GM19328 (cell line): Measurements from ENCODE around the gene JTB.
"Not testable (repeated sequence)": the region's sequence is repeated elsewhere in the genome, so short reads cannot be mapped to it uniquely, and the experiment has no call there.

Source experiments
- ATAC-seq: cut with Tn5 transposase; IDR thresholded peaks from one replicate; pipeline ENCODE4 v1.9.1; 2021; ENCODE audit warnings: mild to moderate bottlenecking, moderate library complexity; ENCODE audit not compliant: unreplicated experiment

Gene JTB

DNA sequence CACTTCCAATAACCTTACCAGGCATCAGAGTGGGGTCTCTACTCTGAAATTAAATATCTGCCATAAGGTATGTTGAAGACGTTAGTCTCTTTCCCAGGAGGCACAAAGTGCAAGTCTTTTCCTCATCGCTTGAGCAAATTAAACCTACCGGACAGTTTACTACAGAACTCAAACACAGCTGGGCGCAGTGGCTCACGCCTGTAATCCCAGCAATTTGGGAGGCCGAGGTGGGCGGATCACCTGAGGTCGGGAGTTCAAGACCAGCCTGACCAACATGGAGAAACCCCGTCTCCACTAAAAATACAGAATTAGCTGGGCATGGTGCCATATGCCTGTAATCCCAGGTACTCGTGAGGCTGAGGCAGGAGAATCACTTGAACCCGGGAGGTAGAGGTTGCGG, 1.6 kb upstream of the JTB start:
- not testable (repeated sequence) for ATAC-seq

DNA sequence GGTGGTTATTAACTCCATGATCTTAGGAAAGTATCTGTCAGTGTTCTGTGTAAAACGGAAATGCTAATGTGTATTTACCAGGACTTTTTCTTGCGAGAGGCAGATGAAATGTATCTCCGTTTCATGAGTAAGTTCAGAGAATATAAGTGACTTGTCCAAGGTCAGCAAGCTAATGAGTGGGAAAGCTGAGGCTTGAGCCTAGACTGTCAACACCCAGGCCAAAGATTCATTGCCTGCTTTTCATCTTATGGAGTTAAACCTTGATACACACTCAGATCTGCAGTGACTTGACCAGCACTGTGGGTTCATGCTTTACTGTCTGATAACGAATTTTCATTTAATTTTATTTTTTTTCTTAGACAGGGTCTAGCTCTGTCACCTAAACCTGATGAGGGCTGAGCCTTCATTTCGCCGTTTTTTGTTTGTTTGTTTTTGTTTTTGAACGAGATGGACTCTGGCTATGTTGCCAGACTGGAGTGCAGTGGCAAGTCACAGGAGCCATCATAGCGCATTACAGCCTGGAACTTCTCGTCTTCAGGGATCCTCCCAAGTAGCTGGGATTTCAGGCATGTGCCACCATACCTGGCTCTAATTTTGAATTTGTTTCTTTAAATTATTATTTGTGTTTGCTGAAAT, 918 bp upstream of the JTB start:
- ATAC-seq, result no peak

DNA sequence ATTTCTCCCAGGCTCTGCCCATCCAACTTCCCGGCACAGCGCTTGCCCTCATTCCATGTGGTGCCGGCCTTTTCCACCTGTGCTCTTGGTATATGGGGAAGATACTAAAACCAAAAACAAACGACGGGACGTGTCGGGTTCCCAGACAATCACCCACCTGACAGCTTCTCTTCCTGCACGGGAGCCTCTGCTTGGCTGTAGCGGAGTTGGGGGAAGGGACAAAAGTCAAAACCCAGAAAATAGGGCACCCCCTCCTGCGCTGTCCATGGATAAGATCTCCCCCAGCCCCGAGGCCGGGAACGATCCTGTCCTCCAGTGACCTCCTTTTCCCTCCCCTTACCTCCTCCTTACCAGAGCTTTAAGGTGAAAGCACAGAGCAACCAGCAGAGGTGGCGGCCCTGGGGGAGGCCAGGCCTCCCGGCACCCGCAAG, 640 bp downstream of the JTB start:
- ATAC-seq, result no peak

DNA sequence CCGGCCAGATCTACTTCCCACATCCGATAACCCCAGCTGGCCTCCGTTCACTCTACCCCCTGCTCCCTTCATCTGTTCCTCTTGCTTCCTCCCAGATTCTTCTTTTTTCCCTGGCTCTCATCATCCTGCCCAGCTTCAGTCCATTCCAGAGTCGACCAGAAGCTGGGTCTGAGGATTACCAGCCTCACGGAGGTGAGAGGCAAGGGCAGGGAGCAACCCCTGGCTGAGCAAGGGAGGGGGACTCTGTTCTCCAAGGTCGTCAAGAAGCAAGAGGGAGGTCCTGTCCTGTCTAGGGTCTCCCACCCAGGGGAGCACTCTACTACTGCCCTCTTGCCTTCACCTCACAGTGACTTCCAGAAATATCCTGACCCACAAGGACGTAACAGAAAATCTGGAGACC, 3.9 kb downstream of the JTB start:
- no peak for ATAC-seq

DNA sequence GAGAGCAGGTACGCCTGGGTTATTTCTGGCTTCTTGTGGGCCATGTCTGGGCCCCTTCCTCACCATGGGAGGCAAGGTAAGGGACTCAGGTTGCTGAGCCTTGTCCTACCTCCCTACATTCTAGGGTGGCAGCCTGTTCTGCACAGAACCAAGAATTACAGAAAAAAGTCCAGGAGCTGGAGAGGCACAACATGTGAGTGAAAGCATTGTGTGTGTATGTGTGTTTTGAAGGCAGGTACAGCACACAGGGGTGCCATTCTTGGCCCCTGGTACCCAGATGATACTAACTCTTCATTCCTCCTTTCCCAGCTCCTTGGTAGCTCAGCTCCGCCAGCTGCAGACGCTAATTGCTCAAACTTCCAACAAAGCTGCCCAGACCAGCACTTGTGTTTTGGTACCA, 4.4 kb downstream of the JTB start:
- ATAC-seq, result no peak

DNA sequence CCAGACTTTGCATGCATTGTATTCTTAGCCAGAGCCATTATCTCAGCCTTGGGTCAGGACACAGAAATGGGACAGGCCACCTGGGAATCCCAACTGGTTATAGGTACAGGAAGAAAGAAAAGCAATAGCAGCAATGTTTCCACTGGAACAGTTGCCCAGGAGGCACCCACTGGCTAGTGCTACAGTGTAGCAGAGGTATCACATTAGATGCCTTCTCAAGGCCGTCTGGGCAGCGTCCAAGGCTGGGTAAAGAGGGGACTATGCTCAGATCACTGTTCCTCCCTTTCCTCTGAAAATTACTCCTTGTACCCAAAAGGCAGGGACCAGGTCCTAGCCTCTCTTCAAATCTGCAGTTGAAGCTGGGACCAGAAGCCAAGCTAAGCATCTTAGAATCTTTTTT, 7.1 kb downstream of the JTB start:
- ATAC-seq, result no peak

DNA sequence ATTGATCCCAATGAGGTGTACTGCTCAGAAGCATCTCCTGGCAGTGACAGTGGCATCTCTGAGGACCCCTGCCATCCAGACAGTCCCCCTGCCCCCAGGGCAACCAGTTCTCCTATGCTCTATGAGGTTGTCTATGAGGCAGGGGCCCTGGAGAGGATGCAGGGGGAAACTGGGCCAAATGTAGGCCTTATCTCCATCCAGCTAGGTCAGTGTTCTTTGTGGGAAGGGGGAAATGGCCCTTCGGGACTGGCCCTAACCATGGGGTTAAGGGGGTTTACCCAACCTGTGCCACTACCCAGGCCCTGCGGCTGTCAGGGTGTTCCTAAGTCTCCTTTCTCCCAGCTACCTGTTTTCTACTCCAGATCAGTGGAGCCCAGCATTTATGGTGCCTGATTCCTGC, 8.5 kb downstream of the JTB start:
- no peak for ATAC-seq

DNA sequence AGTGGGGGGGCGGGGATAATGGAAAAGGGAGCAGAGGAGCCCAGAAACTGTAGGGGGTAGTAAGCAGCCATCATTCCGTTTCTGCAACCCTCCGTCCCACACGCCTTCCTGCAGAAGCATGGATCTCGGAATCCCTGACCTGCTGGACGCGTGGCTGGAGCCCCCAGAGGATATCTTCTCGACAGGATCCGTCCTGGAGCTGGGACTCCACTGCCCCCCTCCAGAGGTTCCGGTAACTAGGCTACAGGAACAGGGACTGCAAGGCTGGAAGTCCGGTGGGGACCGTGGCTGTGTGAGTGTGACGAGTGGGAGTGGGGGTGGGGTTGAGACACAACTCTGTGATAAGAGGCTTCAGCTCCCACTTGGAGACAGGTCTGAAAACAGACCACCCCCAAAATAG, 9.1 kb downstream of the JTB start:
- ATAC-seq, result no peak

DNA sequence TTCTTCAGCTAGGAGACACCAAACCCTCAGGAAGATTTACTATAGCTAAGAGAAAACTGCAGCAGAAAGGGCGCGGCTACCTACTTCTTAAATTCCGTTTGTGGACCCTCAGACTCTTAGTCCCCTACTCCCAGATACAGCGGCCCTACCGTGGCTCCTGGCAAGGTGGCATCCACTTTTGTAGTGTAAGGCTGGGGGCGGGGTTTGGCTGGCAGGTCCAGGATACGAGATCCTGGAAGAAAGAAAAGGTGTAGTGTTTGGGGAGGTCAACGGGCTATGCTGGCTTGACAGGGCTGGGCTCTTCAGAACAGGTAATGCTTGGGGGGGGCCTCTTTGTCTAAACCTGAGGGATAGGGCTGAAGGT, 9.5 kb downstream of the JTB start:
- no peak for ATAC-seq

DNA sequence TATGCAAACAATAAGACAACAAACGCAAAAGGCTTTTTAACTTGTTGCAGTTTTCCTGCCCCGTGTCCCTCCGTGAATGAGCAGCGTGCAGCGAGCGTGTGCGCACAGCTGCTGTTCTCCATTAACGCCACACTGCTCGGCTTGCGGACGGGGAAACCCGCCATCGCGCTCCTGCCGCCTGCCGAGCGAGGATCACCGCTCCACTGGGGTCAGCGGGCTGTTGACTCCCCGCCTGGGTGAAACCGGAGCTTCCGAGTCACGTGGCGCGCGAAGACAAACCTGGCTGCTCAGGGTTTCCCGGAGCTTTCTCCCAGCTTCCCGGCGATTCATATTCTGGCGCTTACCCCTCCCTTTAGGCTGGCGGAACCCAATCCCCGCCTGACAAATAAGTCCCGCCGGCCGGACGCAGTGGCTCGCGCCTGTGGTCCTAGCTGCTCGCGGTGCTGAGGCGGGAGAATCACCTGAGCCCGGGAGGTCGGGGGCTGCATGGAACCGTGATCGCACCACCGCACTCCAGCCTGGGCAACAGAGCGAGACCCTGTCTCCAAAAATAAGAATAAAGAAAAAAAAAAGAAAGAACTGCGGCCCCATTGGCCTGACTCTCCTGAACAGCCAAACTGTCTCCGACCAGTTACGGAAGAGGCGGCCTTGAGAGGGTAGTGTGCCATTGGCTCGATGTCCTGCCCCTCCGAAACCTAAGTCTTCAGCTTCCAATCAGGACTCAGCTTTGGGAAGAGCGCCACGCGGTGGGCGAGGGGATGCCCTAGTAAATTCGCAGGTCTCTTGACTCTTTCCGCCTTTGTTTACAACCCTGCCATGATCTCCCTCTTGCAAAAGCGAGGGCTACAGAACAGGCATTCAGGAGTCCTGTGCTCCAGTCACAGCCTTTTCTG, 10.1 kb downstream of the JTB start, which contains the start of gene CREB3L4:
Gene CREB3L4 (plus strand): TSS at position 796 of the 893 bp plus-strand sequence. CDS start 624 bp downstream, outside the sequence.
- peak; percentile 52 for ATAC-seq

DNA sequence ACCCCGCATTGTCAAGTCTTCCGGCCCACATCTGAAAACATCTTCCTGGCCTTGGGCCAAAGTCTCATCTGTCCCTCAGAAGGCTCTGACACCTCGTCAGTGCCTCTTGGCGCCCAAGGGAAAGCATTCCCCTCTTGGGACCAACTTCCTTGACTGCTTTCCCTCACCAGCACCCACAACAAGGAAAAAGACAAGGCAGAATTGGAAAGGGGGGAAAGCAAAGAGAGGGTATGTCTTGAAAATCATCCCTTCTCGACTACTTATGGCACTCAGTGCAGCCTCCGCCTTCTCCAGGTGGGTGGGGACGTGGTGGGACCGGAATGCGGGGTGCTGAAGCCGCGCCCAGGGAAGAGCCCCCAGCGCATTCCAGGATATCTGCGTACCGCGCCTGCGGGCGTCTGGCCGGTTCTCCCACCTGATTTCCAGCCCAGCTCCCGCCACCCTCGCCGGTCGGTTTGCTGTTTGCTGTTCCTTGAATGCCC, 13.6 kb downstream of the JTB start:
- ATAC-seq, result no peak

DNA sequence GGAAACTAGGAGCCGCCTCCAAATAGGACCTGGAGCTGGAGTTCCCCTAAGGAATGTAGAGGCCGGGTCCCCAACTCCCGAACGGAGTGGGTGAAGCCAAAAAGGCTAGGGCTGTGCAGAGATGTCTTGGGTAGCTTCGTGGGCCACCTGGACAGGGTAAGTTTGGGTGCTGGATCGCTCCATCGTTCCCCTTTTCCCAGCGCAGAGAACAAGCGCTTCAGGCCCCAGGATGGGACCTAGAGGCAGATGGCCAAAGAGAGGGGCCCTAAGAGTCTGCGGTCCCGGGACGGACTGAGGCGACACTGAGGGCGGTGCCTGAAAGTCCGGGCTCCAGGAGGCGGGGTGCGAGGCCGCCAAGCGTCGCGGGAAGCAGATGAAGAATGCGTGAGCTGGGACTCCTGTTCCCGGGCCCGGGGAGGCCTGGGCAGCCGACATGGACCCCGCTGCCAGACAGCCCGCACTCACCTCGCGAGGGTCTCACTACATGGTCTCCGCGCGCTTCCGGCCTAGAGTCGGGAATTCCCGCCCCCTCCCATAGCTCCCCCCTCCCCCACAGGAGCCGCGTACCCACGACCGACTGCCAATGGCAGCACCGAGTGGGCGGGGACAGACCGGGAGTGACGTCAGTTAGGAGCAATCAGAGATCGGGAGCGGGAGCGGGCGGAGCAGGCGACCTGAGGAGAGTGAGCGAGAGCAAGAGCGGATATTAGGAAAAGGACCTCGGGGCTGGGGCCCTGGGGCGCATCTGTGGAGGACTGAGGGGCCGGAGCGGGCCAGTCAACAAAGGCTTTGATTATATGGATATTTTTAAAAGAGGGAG, 14.2 kb downstream of the JTB start, which contains the start of gene SLC39A1:
Gene SLC39A1 (minus strand): TSS at position 508 of the 820 bp plus-strand sequence. CDS start 822 bp downstream, outside the sequence.
- peak; percentile 37 for ATAC-seq

DNA sequence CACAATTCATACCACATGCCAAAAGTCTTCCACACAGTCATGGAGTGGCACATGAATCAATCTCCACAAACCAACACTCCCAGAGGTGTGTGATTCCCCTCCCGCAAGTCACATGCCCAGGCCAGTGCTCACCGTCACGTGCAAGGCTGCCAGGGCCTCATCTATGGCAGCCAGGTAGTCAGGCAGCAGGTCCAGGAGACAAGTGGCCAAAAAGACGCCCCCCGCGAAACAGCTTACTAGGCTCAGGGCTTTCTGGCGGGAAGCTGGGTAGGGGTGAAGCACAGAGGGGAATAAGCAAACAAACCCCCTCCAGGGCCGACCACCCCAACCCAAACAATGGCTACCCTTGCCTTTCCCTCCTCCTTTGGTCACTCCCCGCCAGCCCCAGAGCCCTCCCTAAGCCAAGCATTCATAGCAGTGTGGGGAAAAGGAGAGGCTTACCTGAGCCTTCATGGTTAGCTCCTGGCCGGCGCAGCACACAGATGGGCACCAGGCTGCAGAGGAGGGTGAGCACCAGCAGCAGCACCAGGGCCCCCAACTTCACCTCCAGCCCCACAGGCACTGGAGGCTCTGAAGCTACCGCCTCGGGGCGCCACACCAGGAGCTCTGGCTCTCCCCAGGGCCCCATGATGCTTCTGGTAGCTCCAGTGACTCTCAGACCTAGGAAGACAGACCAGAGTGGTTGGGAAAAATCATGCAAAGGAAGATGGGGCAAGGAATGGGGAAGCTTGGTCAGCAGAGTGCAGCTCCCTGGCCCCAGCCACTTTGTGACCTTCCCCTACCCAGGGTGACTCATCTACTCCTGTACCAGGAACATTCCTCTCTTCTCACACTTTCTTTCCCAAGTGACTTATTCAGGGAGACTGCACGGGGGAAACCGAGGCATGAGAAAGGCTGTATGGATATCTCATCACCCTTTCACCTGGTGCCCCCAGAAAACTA, 15.1 kb downstream of the JTB start:
- no peak for ATAC-seq

DNA sequence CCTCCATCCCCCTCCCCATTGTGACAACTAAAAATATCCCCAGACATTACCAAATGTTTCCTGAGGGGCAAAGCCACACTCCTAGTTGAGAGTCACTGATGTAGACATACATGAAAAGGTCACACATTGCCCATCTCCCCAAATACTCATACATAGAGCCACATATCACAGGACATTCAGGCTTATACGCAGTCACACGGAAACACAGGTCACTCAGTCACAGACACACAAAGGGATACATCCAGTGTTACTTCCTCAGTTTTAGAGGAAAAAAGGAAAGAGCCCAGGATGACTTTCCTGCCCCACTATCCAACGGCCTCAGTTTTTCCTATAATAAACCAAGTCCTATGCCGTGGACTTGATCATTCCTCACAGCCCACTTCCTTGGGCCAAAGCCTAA, 16.1 kb downstream of the JTB start:
- ATAC-seq, result no peak

DNA sequence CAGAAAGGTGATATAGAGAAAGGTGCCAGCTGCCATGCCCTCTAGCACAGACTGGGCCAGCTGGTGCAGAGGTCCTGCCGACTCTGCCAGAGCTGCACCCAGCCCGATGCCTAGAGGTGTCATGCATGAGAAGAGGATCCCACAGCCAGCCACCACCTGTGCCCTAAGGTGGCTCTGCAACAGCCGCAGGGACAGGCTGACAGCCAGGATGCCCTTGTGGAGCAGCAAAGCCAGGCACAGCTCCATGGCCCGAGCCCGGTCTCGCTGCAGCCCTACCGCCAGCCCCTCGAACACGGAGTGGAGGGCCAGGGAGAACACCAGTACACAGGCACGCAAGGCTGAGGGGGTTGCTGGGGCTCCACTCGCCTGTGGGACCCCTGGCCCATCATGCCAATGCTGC, 17.3 kb downstream of the JTB start:
- no peak for ATAC-seq

DNA sequence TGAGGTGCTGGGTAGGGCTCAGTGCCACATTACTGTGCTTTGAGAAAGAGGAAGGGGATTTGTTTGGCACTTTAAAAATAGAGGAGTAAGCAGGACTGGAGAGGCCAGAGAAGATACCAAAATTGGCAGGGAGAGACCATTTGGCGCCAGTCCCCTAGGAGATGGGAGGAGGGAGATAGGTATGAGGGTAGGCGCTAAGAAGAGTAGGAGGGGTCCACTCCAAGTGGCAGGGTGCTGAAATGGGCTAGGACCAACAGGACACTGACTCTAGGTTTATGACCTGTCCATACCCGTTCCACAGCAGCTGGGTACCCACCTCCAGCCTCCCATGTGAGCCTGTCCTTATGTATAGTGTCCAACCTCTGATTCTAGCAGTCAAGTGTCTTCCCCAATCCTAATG, 18.0 kb downstream of the JTB start:
- ATAC-seq, result no peak

DNA sequence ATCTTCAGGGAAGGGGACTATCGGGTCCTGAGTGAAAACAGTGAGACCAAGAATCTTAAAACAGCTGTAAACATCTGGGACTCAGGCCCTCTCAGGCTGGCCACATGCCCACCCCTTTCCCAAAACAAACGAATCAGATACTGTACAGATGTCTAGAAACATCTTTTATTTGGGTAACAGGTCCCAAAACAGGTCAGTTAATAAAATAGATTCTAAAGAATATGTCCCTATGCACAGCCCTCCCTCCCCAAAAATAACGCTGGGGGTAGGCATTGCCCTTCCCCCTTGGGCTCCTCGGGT, 18.6 kb downstream of the JTB start:
- no peak for ATAC-seq

DNA sequence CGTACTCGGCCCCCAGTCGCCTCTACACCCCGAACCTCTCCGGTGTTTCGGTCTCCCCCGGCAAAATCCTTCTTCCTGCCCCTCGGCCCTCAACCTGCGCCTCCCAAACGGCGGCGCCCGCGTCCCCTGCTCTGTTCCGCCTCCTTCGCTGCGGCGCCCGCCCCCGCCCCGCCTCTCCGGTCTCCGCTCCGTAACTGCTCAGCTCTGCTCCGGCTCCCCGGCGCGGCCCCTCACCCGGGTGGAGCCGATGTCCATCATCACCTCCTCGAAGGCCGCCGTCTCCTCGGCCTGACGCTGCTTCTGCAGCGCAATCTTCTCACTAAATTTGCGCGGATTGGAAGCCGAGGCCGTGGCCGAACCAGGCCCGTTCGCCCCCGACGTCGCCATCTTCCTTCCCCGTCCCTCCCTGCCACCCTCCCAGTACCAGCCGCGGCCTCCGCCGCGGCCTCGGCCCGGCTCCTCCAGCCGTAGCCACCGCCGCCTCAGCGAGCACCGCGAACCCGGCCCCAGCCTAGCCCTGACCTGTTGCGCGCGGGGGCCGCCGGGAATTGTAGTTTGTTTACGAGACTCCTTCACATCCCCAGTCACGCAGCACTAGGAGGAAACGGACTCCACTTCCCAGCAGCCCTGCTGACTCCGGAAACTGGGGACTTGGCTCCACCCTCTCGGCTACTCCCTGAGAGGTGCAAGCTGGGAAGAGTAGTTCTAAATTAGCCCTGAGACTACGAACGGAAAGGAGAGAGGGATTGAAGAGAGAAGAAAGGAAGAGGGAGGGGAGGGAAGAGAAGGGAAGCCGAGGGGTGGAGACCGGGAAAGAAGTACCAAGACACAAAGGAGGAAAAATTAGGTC, 19.1 kb downstream of the JTB start, which contains the start of gene CRTC2:
Gene CRTC2 (minus strand): TSS at position 502 of the 850 bp plus-strand sequence. CDS start 115 bp downstream, at position 387.
- peak; percentile 71 for ATAC-seq

DNA sequence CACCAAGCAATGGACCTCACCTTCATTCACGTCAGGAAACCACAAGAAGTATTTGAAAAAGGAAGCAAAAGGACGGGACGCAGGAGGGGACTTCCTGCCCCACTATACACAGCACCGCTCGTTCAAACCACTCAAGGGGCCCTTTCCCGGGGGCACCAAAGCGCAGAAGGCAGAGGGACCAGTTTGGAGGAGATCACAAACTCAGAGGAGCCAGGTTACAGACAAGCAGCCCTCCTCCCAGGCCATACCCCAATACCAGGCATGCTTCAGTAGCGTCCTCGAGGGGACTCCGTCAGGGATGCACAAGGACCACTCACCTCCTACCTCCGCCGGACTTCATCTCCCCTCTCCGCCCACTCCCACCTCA, 19.7 kb downstream of the JTB start:
- ATAC-seq, result peak; percentile 9
